HCT116 (cell line): ENCODE results near the gene C1orf94. TPM values are rescaled to one million over a fixed set of nuclear protein-coding genes. Genes with fewer than 3 reads are reported as not detected.

Source experiments
- ATAC-seq: fragments of 200-7000 bp; cut with Tn5 transposase; 2 replicates; pipeline ENCODE4 v1.9.1; 2020; ENCODE audit warnings: mild to moderate bottlenecking, moderate library complexity
- BruUV-seq: library from RNA; stranded (reverse); fragments of 400-500 nt; replicated peaks from 2 replicates; lab custom pipeline; 2021; lab: Mats Ljungman, UMichigan
- CTCF ChIA-PET: fragments of 300-600 bp; sonication (Branson Sonifier 250); formaldehyde crosslinking; loops from one replicate; lab custom pipeline; 2021; ENCODE audit warnings: antibody characterized with exemption; lab: Charles Lee
- POLR2A ChIA-PET: fragments of 300-600, 350-600 bp; sonication (Branson Sonifier 250); formaldehyde crosslinking; loops from one replicate; lab custom pipeline; 2021; ENCODE audit warnings: antibody characterized with exemption; lab: Charles Lee
- RAD21 ChIA-PET, 2 experiments: fragments of 300-600 bp; sonication (Branson Sonifier 250); formaldehyde crosslinking; loops; one replicate each; lab custom pipeline; 2023; ENCODE audit warnings: low total read pairs in 2 of 2; ENCODE audit not compliant: uncharacterized antibody in 2 of 2, unreplicated experiment in 2 of 2, low non-redundant PET in 1 of 2; lab: Charles Lee
- DNase-seq: peaks from one replicate; pipeline ENCODE4 v3.0.0-alpha.2; 2010; ENCODE audit warnings: low read depth, low spot score
- H2AFZ ChIP-seq: fragments of 200-600 bp; shearing (Covaris generic), sonication (generic); 2 replicates; pipeline ENCODE4 v1.6.1; 2017; ENCODE audit warnings: low read depth, mixed run types, mixed read lengths, antibody characterized with exemption, low read length; ENCODE audit not compliant: poor library complexity, severe bottlenecking
- H3K27ac ChIP-seq: 2 replicates; pipeline ENCODE4 v1.5.1; 2012; ENCODE audit warnings: low read depth, low read length
- H3K27me3 ChIP-seq: fragments of 200-600 bp; sonication (generic); 2 replicates; pipeline ENCODE4 v1.6.1; 2016; ENCODE audit warnings: mixed run types, low read length, mixed read lengths; ENCODE audit not compliant: insufficient read depth
- H3K36me3 ChIP-seq, 2 experiments: fragments of 200-500 bp in 1 of 2; fragments of 200-600 bp in 1 of 2; sonication (Bioruptor generic) in 1 of 2; sonication (generic) in 1 of 2; 2 replicates each; pipeline versions ENCODE4 v1.5.1 to v1.6.1; 2014 to 2016; ENCODE audit warnings: low read length in 2 of 2, inconsistent platforms in 1 of 2, mixed read lengths in 1 of 2, mixed run types in 1 of 2; ENCODE audit not compliant: insufficient read depth in 2 of 2, control insufficient read depth in 1 of 2
- H3K4me1 ChIP-seq, 2 experiments: fragments of 200-600 bp in 1 of 2; sonication (generic) in 1 of 2; 2 replicates each; pipeline versions ENCODE4 v1.5.1 to v1.6.1; 2012 to 2017; ENCODE audit warnings: low read length in 2 of 2, inconsistent platforms in 1 of 2, mild to moderate bottlenecking in 1 of 2, mixed read lengths in 1 of 2, mixed run types in 1 of 2, moderate library complexity in 1 of 2; ENCODE audit not compliant: insufficient read depth in 2 of 2, control insufficient read depth in 1 of 2
- H3K4me2 ChIP-seq: fragments of 200-600 bp; sonication (generic); 2 replicates; pipeline ENCODE4 v1.6.1; 2017; ENCODE audit warnings: mixed run types, low read length, mixed read lengths
- H3K4me3 ChIP-seq, 2 experiments: fragments of 200-600 bp in 1 of 2; sonication (generic) in 1 of 2; replicated peaks in 1 of 2; 2 replicates each; pipeline ENCODE4 v1.5.1; 2011 to 2016; ENCODE audit warnings: low read length in 2 of 2, control low read depth in 1 of 2, low read depth in 1 of 2, mild to moderate bottlenecking in 1 of 2, mixed read lengths in 1 of 2, mixed run types in 1 of 2
- H3K79me2 ChIP-seq: fragments of 200-600 bp; sonication (generic); 2 replicates; pipeline ENCODE4 v1.6.1; 2017; ENCODE audit warnings: mild to moderate bottlenecking, mixed run types, low read length, moderate library complexity, mixed read lengths; ENCODE audit not compliant: insufficient read depth
- H3K9ac ChIP-seq: fragments of 200-600 bp; sonication (generic); 2 replicates; pipeline ENCODE4 v1.6.1; 2016; ENCODE audit warnings: low read length, mixed read lengths
- H3K9me2 ChIP-seq: fragments of 200-600 bp; sonication (generic), shearing (Covaris generic); 2 replicates; pipeline ENCODE4 v1.6.1; 2017; ENCODE audit warnings: mixed run types, mild to moderate bottlenecking, moderate library complexity; ENCODE audit not compliant: insufficient read depth
- H3K9me3 ChIP-seq, 2 experiments: fragments of 200-500 bp in 1 of 2; fragments of 200-600 bp in 1 of 2; sonication (Bioruptor generic) in 1 of 2; sonication (generic) in 1 of 2; 2 replicates each; pipeline ENCODE4 v1.6.1; 2014 to 2017; ENCODE audit warnings: low read length in 2 of 2, mixed read lengths in 2 of 2, inconsistent platforms in 1 of 2, low read depth in 1 of 2, mild to moderate bottlenecking in 1 of 2, mixed run types in 1 of 2, moderate library complexity in 1 of 2; ENCODE audit not compliant: control insufficient read depth in 1 of 2, insufficient read depth in 1 of 2
- H4K20me1 ChIP-seq: fragments of 200-600 bp; sonication (generic), shearing (Covaris generic); 2 replicates; pipeline ENCODE4 v1.6.1; 2017; ENCODE audit warnings: mixed run types, mild to moderate bottlenecking, moderate library complexity; ENCODE audit not compliant: insufficient read depth
- ATF3 ChIP-seq: IDR thresholded peaks from 2 replicates; pipeline ENCODE4 v1.6.1; 2012
- CBX3 ChIP-seq: IDR thresholded peaks from 2 replicates; pipeline ENCODE4 v1.6.1; 2012; ENCODE audit warnings: low read depth
- FOSL1 ChIP-seq: IDR thresholded peaks from 2 replicates; pipeline ENCODE4 v1.6.1; 2012; ENCODE audit warnings: low read depth
- JUND ChIP-seq: IDR thresholded peaks from 2 replicates; pipeline ENCODE4 v1.6.1; 2012
- MAX ChIP-seq: IDR thresholded peaks from 2 replicates; pipeline ENCODE4 v1.6.1; 2012
- RAD21 ChIP-seq: IDR thresholded peaks from 2 replicates; pipeline ENCODE4 v1.6.1; 2012; ENCODE audit warnings: low read depth, mild to moderate bottlenecking
- REST ChIP-seq: IDR thresholded peaks from 2 replicates; pipeline ENCODE4 v1.6.1; 2012; ENCODE audit warnings: low read depth
- SRF ChIP-seq: IDR thresholded peaks from 2 replicates; pipeline ENCODE4 v1.6.1; 2012; ENCODE audit warnings: low read depth
- ZFX ChIP-seq: fragments of 450-650 bp; IDR thresholded peaks from 2 replicates; pipeline ENCODE4 v1.6.1; 2017
- intact Hi-C: fragments of 100-400 bp; cut with micrococcal nuclease; formaldehyde crosslinking; loops from 2 replicates; pipeline ENCODE4 v1.10.0; 2022
- total RNA-seq: library from RNA; stranded (reverse); gene quantifications from one replicate; pipeline ENCODE4 v1.2.1, GENCODE V29; 2021; ENCODE audit not compliant: unreplicated experiment
- TF ChIP-seq, protein P1 (sequence below): IDR thresholded peaks from 2 replicates; pipeline ENCODE4 v1.6.1; 2011; ENCODE audit warnings: mild to moderate bottlenecking, low read length, moderate library complexity; ENCODE audit not compliant: insufficient replicate concordance; ENCODE audit errors: extremely low read depth

Gene C1orf94
- total RNA-seq, 1 experiment from 2014 or later, result not detected

- ATAC-seq (no peak), DNase-seq (no peak)
- H3K9ac ChIP-seq, result no peak overlapping the region
- no peaks in the 10 kb centered on the region for H3K9me2 ChIP-seq
- H2AFZ ChIP-seq, result no peak overlapping the region
- RAD21 ChIA-PET, result no interaction called here
- intact Hi-C loops, result no loop called here
- H3K27ac ChIP-seq, result no peak overlapping the region
- no peaks in the 10 kb centered on the region for H3K36me3 ChIP-seq
- TF ChIP-seq SRF (no peak), FOSL1 (no peak), MAX (no peak), JUND (no peak), ZFX (no peak), REST (no peak), RAD21 (no peak), ATF3 (no peak), CBX3 (no peak)
- TF ChIP-seq, protein P1, sequence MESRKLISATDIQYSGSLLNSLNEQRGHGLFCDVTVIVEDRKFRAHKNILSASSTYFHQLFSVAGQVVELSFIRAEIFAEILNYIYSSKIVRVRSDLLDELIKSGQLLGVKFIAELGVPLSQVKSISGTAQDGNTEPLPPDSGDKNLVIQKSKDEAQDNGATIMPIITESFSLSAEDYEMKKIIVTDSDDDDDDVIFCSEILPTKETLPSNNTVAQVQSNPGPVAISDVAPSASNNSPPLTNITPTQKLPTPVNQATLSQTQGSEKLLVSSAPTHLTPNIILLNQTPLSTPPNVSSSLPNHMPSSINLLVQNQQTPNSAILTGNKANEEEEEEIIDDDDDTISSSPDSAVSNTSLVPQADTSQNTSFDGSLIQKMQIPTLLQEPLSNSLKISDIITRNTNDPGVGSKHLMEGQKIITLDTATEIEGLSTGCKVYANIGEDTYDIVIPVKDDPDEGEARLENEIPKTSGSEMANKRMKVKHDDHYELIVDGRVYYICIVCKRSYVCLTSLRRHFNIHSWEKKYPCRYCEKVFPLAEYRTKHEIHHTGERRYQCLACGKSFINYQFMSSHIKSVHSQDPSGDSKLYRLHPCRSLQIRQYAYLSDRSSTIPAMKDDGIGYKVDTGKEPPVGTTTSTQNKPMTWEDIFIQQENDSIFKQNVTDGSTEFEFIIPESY, result no peak
- no peaks in the 10 kb centered on the region for H3K79me2 ChIP-seq
- H3K4me1 ChIP-seq, result no peaks in the 10 kb centered on the region
- CTCF ChIA-PET, result no interaction called here
- no peaks in the 10 kb centered on the region for H4K20me1 ChIP-seq
- H3K4me2 ChIP-seq, result no peak overlapping the region
- POLR2A ChIA-PET, result no interaction called here
- BruUV-seq, result no TSS peak
- H3K27me3 ChIP-seq, result peaks cover 19% of the 10 kb centered on the region; the same call in 1 of the 2 replicates
- H3K9me3 ChIP-seq, result no peaks in the 10 kb centered on the region
- H3K4me3 ChIP-seq, result no peak overlapping the region
These were observed 44.6 kb upstream of the C1orf94 start for GRCh38 chr1:34132161-34132420.
